Smooth muscle cell (in vitro differentiated cells): ENCODE measurements around the gene TGFBR1. TPM values are rescaled to one million over a fixed set of nuclear protein-coding genes. Genes with fewer than 3 reads are reported as not detected.

Source experiments
- DNase-seq: peaks from one replicate; lab custom pipeline; 2025; ENCODE audit not compliant: unreplicated experiment; lab: John Stamatoyannopoulos, UW
- H2AFZ ChIP-seq: fragments of 200-600 bp; sonication (generic); 2 replicates; pipeline ENCODE4 v1.6.0; 2016; ENCODE audit warnings: antibody characterized with exemption, low read depth, mild to moderate bottlenecking
- H3F3A ChIP-seq: fragments of 200-600 bp; sonication (generic); 2 replicates; pipeline ENCODE4 v1.6.0; 2017; ENCODE audit warnings: antibody characterized with exemption, low read depth
- H3K27ac ChIP-seq: fragments of 200-600 bp; sonication (generic); 2 replicates; pipeline ENCODE4 v1.5.1; 2016; ENCODE audit warnings: low read depth, mild to moderate bottlenecking
- H3K27me3 ChIP-seq: fragments of 200-600 bp; sonication (generic); 2 replicates; pipeline ENCODE4 v1.6.1; 2016; ENCODE audit warnings: low read depth, mild to moderate bottlenecking
- H3K36me3 ChIP-seq: fragments of 200-600 bp; sonication (generic); 2 replicates; pipeline ENCODE4 v1.5.1; 2016; ENCODE audit warnings: low read depth
- H3K4me1 ChIP-seq: fragments of 200-600 bp; sonication (generic); 2 replicates; pipeline ENCODE4 v1.5.1; 2016; ENCODE audit warnings: low read depth
- H3K4me2 ChIP-seq: fragments of 200-600 bp; sonication (generic); 2 replicates; pipeline ENCODE4 v1.6.0; 2016; ENCODE audit warnings: mild to moderate bottlenecking
- H3K4me3 ChIP-seq: fragments of 200-600 bp; sonication (generic); 2 replicates; pipeline ENCODE4 v1.5.1; 2016; ENCODE audit warnings: mild to moderate bottlenecking
- H3K79me2 ChIP-seq: fragments of 200-600 bp; sonication (generic); 2 replicates; pipeline ENCODE4 v1.6.0; 2016; ENCODE audit warnings: low read depth, mild to moderate bottlenecking
- H3K9ac ChIP-seq: fragments of 200-600 bp; sonication (generic); 2 replicates; pipeline ENCODE4 v1.6.0; 2016; ENCODE audit warnings: low read depth
- H3K9me3 ChIP-seq: fragments of 200-600 bp; sonication (generic); replicated peaks from 2 replicates; pipeline ENCODE4 v1.5.1; 2016; ENCODE audit warnings: low read depth
- H4K20me1 ChIP-seq: fragments of 200-600 bp; sonication (generic); 2 replicates; pipeline ENCODE4 v1.6.0; 2016; ENCODE audit warnings: low read depth
- WGBS: methylation state at CpG from one replicate; pipeline ENCODE4 v1.1.7; 2016; ENCODE audit warnings: low lambda C conversion rate; 5-methylcytosine and 5-hydroxymethylcytosine counted together
- polyA plus RNA-seq: library from polyadenylated mRNA; unstranded; fragments of >200 nt; fragmentation: Nextera tagmentation; extraction: Ambion mirVana; gene quantifications from 2 replicates; pipeline ENCODE4 v1.2.1, GENCODE V29; 2016
- total RNA-seq: library from RNA; depleted of rRNA; stranded (reverse); fragments of >200 nt; gene quantifications from 2 replicates; pipeline ENCODE4 v1.2.3, GENCODE V29; 2014
- TF ChIP-seq, protein P1 (sequence below): fragments of 200-600 bp; sonication (generic); IDR thresholded peaks from 2 replicates; pipeline ENCODE4 v1.5.1; 2017; ENCODE audit warnings: borderline replicate concordance, mild to moderate bottlenecking, antibody characterized with exemption; ENCODE audit not compliant: insufficient read depth, poor library complexity, severe bottlenecking

The TGFBR1 gene
- total and polyA plus RNA-seq, 2 experiments from 2014 or later, result 87.8 to 240 TPM

GRCh38 chr9:99124534-99125255 is 19.8 kb downstream of the TGFBR1 start:
- TF ChIP-seq, protein P1, sequence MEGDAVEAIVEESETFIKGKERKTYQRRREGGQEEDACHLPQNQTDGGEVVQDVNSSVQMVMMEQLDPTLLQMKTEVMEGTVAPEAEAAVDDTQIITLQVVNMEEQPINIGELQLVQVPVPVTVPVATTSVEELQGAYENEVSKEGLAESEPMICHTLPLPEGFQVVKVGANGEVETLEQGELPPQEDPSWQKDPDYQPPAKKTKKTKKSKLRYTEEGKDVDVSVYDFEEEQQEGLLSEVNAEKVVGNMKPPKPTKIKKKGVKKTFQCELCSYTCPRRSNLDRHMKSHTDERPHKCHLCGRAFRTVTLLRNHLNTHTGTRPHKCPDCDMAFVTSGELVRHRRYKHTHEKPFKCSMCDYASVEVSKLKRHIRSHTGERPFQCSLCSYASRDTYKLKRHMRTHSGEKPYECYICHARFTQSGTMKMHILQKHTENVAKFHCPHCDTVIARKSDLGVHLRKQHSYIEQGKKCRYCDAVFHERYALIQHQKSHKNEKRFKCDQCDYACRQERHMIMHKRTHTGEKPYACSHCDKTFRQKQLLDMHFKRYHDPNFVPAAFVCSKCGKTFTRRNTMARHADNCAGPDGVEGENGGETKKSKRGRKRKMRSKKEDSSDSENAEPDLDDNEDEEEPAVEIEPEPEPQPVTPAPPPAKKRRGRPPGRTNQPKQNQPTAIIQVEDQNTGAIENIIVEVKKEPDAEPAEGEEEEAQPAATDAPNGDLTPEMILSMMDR, result no peak
- DNase-seq, result no peak
- H3K9ac ChIP-seq, result no peak overlapping the region
- no peak overlapping the region for H3K4me3 ChIP-seq
- peaks cover 100% of the 10 kb centered on the region for H3K79me2 ChIP-seq
- H3K27me3 ChIP-seq, result no peaks in the 10 kb centered on the region
- peaks cover 24% of the 10 kb centered on the region for H3F3A ChIP-seq
- WGBS, result 95% methylated on average over 3 of the region's 3 CpGs
- H2AFZ ChIP-seq, result no peak overlapping the region
- H4K20me1 ChIP-seq, result peaks cover 100% of the 10 kb centered on the region
- no peaks in the 10 kb centered on the region for H3K36me3 ChIP-seq
- H3K9me3 ChIP-seq, result no peaks in the 10 kb centered on the region
- H3K4me2 ChIP-seq, result peak overlapping the region; percentile 48
- H3K4me1 ChIP-seq, result peaks cover 16% of the 10 kb centered on the region
- no peak overlapping the region for H3K27ac ChIP-seq

DNA sequence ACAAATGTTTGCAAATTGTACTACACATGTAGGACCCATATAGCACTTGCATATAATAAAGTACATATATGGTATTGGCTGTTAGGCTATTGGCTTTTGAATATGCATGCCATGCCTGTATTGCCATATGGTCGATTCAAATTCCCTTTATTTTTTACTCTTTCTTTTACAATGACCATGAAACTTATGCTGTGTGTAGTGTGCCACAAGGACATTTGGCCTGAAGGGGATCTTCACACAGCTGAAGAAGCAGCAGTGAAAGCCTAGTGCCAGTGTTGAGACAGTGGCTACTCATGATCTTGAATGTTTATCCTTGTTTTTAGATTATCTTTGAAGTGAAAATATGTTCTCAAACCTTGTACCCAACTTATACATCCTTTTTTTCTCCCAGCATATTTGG is 20.5 kb downstream of the TGFBR1 start:
- no peak for DNase-seq
- H3F3A ChIP-seq, result peaks cover 24% of the 10 kb centered on the region
- no peaks in the 10 kb centered on the region for H3K27me3 ChIP-seq
- TF ChIP-seq, protein P1, result no peak
- H3K36me3 ChIP-seq, result no peaks in the 10 kb centered on the region
- H3K4me1 ChIP-seq, result peaks cover 9% of the 10 kb centered on the region
- peak overlapping the region; percentile 58 for H3K27ac ChIP-seq
- peaks cover 100% of the 10 kb centered on the region for H3K79me2 ChIP-seq
- peaks cover 100% of the 10 kb centered on the region for H4K20me1 ChIP-seq
- no peak overlapping the region for H2AFZ ChIP-seq
- WGBS, result 100% methylated on average over 1 of the region's 1 CpG
- H3K4me2 ChIP-seq, result peak overlapping the region; percentile 48
- no peak overlapping the region for H3K9ac ChIP-seq
- H3K9me3 ChIP-seq, result no peaks in the 10 kb centered on the region
- no peak overlapping the region for H3K4me3 ChIP-seq

DNA sequence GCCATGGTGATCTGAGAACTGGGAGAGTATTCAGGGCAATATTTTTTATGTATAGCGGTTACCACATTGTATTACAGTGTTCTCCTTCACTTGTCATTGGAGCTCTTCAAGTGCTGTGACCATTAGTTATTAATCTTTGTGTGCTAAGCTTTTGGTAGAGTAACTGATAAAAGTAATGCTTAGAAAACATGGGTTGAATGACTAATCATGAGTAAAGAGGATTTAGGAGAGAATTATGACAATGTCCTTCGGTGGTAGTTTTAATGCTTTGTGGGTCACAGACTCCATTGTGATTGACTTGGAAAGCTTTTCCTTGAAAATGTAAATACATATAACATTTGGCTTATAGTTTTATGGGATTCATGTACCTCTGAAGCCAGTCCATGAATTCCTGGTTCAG is 21.4 kb downstream of the TGFBR1 start:
- no peaks in the 10 kb centered on the region for H3K27me3 ChIP-seq
- H3F3A ChIP-seq, result peaks cover 24% of the 10 kb centered on the region
- H3K27ac ChIP-seq, result peak overlapping the region; percentile 58
- no peak for DNase-seq
- H3K9me3 ChIP-seq, result no peaks in the 10 kb centered on the region
- peak overlapping the region; percentile 48 for H3K4me2 ChIP-seq
- H4K20me1 ChIP-seq, result peaks cover 100% of the 10 kb centered on the region
- H3K4me3 ChIP-seq, result no peak overlapping the region
- peaks cover 100% of the 10 kb centered on the region for H3K79me2 ChIP-seq
- H3K36me3 ChIP-seq, result no peaks in the 10 kb centered on the region
- WGBS, result 46% methylated on average over 2 of the region's 2 CpGs
- no peak overlapping the region for H2AFZ ChIP-seq
- TF ChIP-seq, protein P1, result no peak
- H3K4me1 ChIP-seq, result peaks cover 8% of the 10 kb centered on the region
- H3K9ac ChIP-seq, result no peak overlapping the region
